Epithelial cell of alveolus of lung (primary cell): ENCODE measurements around the gene CCDC142. TPM values are rescaled to one million over a fixed set of nuclear protein-coding genes. Genes with fewer than 3 reads are reported as not detected.

Experiments used
- total RNA-seq: library from RNA; depleted of rRNA; stranded (reverse); fragments of >200 nt; gene quantifications from 2 replicates; pipeline ENCODE4 v1.2.1, GENCODE V29; 2015

Gene CCDC142, protein sequence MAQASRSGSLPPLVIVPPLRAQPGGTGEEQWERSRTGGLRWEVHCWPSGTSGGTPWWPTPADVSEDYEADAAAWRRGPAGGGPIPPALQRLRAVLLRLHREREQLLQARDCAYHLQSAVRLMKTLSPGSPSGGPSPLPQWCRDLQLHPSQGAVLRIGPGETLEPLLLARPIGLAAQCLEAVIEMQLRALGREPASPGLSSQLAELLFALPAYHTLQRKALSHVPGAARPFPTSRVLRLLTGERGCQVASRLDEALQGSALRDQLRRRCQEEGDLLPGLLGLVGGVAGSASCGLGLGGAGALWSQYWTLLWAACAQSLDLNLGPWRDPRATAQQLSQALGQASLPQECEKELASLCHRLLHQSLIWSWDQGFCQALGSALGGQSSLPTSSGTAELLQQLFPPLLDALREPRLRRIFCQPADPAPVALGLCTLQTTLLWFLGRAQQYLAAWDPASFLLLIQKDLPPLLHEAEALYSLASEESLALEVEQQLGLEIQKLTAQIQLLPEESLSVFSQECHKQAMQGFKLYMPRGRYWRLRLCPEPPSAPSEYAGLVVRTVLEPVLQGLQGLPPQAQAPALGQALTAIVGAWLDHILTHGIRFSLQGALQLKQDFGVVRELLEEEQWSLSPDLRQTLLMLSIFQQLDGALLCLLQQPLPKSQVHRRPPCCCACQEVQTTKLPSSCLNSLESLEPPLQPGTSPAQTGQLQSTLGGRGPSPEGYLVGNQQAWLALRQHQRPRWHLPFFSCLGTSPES
- total RNA-seq = 8.4 and 9.8 TPM in 2 replicates

DNA sequence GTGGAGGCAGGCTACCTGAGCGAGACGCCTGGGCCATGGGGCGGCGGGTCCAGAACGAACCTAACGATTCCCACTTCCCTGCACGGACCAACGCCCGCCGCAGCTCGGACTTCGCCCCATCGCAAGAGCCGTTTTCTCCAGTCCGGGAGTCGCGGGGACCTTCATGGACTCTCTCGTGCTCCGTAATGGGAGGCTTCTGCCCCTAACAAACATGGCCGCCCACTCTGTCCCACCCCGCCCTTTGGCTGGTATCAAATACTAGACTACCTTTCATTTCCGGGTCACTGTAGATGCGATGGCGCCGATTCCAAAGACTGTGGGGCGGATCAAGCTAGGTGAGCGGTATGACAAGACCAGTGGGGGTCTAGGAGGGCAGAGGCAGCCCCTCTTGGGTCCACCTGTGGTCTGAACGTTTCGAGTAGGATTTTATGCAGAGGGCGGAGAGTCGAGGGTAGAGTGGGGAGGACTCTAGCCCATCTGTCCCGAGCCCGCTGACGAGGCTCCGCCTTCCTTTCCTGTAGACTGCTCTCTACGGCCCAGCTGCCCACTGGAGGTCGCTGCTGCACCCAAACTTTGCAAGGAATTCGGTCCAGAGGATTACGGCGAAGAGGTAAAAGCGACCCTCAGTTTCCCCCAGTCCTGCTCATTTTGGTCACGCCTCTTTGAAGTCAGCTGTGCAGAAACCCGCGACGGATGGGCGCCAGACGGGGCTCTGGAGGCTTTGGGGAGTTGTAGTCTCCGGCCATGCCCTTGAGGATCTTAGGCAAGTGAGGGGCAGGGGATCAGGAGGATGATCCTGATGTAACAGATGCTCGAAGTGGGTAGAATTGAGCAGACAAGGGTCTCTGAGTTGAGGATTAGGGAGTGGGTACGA, at the start of gene CCDC142, which contains the start of gene TTC31:
Gene CCDC142 (minus strand): TSS at position 198 of the 874 bp plus-strand sequence. CDS start 161 bp downstream, at position 37.
Gene TTC31 (plus strand): TSS at position 281 of the 874 bp plus-strand sequence. CDS start 15 bp downstream, at position 296.

DNA sequence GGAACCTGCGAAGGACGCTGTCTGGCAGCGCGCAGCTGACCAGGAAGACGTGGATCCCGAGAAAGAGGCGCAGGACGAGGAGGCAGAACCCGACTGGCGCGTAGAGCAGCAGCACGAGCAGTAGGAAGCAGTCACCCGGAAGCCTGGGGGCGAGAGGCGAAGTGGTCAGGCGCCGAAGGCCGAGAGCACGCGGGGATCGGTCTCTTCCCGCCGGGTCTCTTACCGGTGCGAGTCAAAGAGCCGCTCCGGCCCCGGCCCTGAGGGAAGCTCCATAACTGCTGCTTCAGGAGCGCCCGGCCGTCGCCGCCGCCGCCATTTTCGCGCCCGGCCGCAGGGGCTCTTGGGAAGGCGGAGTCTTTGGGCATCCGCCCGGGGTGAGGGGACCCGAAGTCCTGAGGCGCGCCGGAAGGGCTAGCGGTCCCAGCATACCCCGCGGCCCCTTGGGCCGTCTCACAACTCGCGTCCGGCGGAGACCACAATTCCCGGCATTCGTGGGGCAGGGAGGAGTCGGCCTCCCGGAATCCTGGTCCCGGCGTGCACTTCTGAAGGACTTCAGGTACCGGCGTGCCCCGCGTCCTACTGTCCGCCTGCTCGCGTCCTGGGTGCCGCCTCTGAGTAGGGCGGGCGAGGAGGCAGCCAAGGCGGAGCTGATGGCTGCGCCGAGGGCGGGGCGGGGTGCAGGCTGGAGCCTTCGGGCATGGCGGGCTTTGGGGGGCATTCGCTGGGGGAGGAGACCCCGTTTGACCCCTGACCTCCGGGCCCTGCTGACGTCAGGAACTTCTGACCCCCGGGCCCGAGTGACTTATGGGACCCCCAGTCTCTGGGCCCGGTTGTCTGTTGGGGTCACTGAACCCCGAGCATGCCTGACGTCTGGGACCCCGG, 46.8 kb upstream of the CCDC142 start, which contains the start of the genes AUP1 and HTRA2:
Gene AUP1 (minus strand): TSS at position 350 of the 882 bp plus-strand sequence. CDS start 77 bp downstream, at position 273.
Gene HTRA2 (plus strand): TSS at position 577 of the 882 bp plus-strand sequence. CDS start 74 bp downstream, at position 651.

DNA sequence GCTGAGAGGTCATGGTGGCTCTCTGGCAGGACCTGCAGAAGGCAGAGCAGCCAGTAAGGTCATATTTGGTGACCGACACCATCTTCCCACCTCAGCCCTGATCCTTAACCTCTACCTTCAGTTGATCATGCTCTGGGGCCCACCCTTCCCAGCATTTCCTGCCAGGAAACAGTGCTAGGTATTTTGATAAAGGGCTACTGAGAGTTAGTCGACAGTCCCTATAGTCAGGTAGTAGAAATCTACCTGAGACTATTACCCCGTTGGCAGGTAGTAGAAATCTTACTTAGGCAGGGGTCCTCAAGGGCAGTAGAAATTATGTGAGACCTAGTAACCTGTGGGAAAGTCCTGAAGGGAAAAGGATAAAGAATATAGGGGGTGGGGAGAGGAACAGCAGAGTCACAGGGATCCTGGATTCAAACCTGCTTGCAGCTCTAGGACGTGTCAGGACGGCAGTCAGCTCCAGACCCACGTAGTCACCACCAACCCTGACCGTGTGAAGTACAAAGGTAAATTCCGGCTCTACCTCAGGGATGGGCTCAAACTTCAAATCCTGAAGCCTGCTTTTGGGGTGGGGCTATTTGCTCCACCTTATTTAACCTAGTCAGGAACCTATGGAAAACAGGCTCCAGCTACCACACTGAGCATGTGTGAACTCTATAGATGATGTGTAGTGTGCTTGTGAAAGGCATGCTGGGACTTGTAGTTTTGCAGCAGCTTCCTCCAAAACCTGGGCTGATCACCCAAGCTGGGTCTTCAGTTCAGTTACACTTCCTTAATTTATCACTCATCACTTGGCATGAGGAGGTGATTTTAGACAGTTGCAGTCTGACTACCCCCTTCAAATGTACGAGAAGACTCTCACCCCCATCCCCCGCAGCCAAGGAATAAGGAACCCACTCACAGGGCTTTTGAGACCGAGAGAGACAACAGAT, 43.2 kb upstream of the CCDC142 start, which contains the start of gene DQX1:
Gene DQX1 (minus strand): TSS at position 515 of the 932 bp plus-strand sequence. CDS start 502 bp downstream, at position 13.

DNA sequence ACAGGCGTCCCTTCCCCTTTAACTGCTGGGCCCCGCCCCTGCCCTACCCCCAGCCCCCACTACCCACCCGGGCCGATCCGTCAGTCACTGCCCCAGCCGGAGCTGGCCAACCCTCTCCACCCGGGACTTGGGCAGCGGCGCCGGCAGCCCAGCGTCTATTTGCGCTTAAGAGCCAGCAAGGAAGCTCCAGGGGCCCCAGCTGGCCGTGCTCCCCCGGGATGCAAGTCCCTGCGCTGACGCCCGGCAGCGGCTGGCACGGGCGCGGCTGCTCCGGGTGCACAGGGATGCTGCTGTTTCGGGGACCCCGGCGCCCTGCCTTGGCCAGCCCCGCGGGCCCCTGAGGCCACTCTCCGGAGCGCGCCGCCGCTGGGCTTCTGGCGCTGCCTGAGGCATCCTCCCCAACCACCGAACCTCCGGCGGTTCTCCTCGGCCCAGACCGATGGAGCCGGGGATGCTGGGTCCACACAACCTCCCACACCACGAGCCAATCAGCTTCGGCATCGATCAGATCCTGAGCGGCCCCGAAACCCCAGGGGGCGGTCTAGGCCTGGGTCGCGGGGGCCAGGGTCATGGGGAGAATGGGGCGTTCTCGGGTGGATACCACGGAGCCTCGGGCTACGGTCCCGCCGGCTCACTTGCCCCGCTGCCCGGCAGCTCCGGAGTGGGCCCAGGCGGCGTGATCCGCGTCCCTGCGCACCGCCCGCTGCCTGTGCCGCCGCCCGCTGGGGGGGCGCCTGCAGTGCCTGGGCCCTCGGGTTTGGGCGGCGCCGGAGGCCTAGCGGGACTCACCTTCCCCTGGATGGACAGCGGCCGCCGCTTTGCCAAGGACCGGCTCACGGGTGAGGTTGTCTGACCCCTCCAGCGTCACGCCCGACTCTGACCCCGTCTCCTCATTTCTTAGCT, 31.8 kb upstream of the CCDC142 start, which contains the start of gene TLX2:
Gene TLX2 (plus strand): TSS at position 83 of the 903 bp plus-strand sequence. CDS start 357 bp downstream, at position 440.

DNA sequence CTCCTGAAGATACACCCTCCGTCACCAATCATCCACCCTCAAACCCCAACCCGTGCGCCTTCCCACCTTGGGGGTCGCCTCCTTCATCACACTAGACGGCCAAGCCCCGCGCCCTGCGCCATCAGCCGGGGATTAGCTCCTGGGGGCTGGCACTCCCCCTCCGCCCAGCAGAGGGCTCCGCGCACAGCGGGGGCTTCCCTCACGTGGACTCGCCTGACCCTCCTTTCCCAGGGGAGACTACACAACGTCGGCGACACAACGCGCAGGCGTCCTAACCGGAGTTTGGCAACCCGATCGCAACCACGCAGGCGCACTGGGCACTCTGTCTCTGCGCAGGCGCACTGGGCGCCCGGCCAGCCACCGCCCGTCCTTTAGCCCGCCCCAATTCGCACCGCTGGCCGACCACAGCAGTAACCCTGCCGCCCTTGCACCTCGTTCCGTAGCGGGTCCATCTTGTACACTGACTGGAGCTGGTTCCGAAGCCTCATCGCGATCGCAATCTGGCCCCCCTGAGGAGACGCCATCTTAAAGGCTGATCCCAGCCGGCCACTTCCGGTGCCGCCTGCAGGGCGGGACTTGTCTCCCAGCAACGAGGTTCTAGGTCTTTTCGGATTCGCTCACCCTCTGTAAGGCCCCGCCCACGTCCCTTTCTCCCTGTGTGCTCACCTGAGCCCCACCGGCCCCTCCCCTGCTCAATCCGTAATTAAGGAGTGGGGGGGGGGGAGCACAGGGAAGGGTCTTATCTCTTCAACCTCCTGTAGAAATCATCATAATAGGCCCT, 24.5 kb upstream of the CCDC142 start, which contains the start of gene PCGF1:
Gene PCGF1 (minus strand): TSS at position 551 of the 781 bp plus-strand sequence. CDS start 27 bp downstream, at position 524.

DNA sequence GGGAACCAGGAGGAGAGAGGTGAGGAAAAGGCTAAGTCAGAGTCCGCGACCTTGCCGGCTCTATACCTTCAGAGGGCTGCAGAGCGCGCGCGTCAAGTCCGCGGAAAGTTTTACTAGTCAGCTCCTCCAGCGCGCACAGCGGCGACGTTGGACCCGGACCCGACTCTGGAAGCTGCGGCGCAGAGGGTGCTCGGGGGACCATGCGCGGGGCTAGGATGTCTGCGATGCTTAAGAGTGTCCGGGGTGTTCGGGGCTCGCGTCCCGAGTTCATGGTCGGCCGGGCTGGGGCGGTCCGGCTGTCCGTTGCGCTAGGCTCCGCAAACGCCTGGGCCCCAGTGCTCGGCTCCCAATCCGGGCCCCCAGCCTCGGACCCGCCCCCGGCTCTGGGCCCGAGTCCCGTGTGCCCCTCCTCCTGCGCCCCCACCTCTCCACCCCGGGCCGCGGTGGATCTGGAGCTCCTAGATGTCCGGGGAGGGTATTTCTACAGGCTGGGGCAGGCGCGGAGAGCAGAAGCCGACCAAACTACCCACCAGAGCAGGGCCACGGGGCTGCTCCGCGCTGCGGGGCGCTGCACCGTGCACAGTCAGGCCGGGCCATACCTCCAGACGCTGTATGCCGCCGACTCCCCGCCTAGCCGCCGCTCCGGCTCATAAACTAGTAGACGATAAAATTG, 16.6 kb upstream of the CCDC142 start, which contains the start of gene LBX2:
Gene LBX2 (minus strand): TSS at position 337 of the 673 bp plus-strand sequence. CDS start 66 bp downstream, at position 271.

DNA sequence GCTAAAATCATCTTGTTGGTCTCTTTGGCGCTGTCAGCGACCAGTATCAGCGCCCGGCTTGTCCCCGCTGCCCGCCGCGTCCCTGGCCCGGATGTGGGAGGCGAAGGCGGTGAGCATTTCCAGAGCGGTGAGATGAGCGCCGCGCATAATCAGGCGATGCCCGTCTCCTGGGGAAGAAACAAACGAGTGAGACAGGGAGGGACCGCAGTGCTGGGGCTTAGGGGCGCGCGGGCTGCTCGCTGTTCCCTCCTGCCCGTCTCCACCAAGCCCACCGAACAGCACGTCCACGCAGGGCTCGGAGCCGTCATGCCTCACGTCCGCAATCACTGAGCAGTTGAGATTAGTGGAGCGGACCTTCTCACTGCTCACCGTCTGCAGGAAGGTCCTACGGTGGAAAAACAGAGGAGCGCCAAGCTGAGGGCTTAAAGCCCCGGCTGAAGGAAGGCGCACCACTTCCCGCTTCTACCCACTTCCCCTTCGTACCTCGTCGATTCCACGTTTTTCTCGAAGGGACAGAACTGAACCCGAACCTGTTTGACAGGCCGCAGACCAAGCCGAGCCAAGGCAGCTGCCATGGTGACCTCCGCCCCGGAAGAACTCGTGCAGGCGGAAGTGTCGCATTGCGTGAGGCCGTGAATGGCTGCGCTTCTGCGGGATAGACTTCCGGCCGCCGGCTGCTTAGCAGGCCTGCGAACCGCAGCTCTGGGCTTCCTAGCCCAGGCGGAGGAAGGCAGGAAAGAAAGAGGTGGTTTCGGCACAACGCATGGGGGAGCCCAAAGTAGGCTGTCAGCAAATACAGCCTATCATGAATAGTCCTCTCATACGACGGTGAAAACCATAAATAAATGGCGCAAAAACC, 10.5 kb downstream of the CCDC142 start, which contains the start of gene MRPL53:
Gene MRPL53 (minus strand): TSS at position 595 of the 859 bp plus-strand sequence. CDS start 20 bp downstream, at position 575.

DNA sequence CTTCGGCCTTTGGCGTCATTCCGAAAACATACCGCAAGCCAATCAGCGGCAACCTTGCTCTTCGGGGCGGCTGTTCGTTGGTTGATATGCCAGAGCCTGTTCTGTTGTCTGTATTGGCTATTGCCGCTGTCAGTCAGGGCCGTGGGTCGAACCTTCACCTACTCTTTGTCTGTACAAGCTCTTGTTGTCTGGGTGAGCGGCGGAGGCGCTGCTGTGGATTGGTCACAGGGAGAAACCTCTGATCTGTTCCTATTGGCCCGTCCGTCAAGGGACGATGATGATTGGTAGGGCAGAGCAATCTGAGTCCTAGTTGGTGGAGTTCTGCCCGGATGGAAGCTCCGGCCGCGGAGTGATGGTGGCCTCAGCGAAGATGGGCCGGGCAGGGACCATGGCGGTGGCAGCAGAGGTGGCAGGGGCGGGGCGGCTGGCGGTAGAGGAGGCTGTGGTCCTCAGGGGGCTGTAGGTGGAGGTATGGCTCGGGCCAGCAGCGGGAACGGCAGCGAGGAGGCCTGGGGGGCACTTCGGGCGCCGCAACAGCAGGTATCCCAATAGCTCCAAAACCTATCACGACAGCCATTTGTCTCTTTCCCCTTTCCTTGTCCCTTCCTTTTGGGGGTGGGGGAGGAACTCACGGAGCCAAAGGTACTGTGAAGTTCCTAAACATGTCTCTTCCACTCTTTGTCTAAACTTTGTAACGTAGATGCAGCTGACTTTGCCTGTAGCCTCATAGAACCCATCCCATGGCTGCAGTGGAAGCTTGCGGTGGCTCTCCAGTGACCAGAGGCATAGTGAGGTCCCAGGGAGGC, 24.5 kb downstream of the CCDC142 start, which contains the start of gene WBP1:
Gene WBP1 (plus strand): TSS at position 307 of the 806 bp plus-strand sequence. CDS start 165 bp downstream, at position 472.

DNA sequence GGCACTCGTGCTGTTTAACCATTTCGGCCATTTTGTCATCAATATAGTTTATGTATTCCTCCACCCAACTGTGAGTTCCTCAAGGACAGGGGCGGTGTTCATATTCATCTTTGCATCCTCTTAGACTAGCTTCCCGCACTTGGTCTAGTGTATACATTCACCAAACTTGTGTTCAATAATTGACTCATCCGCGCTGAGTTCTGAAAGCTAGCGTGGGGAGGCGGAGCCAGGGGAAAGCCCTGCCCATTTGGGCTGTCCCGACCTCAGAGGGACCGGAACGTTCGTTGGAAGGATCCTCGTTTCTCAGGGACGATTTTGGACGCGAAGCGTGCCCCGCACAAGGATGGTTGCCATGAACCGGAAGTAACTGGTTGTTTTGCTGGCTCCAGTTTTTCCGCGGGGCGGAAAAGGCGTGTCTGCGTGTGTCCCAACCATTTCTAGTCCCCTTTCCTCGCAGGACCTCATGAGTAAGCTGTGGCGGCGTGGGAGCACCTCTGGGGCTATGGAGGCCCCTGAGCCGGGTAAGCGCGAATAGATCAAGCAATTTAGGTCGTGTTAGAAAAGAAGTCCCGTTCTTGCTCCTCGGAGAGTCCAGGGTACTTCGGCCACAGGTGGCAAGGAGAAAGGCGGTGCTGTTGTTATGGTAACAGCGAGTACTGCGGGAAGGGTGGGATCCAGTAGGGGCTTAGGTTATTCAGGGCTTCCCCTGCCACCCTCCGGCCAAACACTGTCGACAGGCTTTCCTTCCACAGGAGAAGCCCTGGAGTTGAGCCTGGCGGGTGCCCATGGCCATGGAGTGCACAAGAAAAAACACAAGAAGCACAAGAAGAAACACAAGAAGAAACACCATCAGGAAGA, 27.9 kb downstream of the CCDC142 start, which contains the start of gene INO80B:
Gene INO80B (plus strand): TSS at position 434 of the 858 bp plus-strand sequence. CDS start 30 bp downstream, at position 464.

DNA sequence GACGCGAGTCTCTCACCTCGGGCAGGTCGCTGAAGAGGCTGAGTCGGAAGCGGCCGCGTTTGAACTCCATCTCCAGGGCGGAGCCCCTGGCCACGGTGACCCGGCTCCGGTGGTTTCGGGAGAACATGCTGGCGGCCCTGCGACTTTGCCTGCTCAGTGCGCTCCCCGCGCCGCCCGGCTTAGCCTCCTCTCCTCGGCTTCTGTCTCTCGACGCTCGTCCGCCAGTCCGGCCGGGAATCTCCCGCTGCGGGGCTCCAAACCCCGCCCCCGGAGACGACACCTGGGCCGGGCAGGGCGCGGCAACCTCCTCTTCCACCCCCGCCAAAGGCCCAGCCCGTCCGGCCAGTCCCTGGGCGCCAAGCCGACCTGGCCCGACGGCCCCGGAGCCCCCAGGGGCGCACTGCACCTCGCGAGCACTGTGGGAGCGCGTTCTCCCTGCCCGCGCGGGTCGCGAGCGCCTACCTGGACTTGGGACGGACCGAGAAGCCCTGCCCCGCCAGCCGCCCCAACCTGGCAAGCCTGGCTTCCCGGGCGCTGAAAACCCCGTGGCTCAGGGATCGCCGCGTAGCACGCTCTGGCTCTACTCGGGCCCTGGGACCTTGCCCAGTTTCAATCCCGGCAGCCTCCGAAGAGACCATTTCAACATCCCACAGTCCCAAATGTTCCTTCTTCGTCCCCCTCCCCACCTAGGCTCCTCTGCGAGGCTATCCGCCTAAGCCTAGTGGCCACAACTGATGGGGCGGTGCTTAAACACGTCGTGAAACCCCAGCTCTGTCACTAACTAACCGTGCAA, 40.9 kb downstream of the CCDC142 start, which contains the start of gene RTKN:
Gene RTKN (minus strand): TSS at position 248 of the 793 bp plus-strand sequence. CDS start 121 bp downstream, at position 127.

